Measurements from ENCODE around the gene PAQR6. TPM values are rescaled to one million over a fixed set of nuclear protein-coding genes. Genes with fewer than 3 reads are reported as not detected.
A peak's percentile ranks its signal among the peaks of the same experiment; 100 is the strongest.

PAQR6 gene
- total and polyA plus RNA-seq, 10 of the 15 experiments (the other 5 are each of a cell fraction or from before 2014, with no cell fraction given), result 0.42 to 4.5 (median 1.3) TPM

DNA sequence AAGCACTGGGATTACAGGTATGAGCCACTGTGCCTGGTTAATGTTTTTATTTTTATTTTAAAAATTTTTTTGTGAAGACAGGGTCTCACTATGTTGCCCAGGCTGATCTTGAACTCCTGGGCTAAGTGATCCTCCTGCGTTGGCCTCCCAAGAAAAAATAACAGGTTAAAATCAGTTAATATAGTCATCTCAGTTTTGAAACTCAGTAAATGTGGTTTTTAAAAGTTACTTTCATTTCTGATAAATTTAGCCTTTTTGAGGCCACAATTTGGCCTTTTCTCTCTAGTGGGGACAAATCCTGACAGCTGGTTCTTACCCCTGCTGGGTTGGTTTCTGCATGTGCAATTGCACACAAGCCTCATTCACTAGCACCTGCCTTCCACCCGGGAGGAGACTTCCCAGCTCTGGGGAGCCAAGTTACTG, 21.7 kb downstream of the PAQR6 start (continued):
- TF ChIP-seq, protein P1, sequence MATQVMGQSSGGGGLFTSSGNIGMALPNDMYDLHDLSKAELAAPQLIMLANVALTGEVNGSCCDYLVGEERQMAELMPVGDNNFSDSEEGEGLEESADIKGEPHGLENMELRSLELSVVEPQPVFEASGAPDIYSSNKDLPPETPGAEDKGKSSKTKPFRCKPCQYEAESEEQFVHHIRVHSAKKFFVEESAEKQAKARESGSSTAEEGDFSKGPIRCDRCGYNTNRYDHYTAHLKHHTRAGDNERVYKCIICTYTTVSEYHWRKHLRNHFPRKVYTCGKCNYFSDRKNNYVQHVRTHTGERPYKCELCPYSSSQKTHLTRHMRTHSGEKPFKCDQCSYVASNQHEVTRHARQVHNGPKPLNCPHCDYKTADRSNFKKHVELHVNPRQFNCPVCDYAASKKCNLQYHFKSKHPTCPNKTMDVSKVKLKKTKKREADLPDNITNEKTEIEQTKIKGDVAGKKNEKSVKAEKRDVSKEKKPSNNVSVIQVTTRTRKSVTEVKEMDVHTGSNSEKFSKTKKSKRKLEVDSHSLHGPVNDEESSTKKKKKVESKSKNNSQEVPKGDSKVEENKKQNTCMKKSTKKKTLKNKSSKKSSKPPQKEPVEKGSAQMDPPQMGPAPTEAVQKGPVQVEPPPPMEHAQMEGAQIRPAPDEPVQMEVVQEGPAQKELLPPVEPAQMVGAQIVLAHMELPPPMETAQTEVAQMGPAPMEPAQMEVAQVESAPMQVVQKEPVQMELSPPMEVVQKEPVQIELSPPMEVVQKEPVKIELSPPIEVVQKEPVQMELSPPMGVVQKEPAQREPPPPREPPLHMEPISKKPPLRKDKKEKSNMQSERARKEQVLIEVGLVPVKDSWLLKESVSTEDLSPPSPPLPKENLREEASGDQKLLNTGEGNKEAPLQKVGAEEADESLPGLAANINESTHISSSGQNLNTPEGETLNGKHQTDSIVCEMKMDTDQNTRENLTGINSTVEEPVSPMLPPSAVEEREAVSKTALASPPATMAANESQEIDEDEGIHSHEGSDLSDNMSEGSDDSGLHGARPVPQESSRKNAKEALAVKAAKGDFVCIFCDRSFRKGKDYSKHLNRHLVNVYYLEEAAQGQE (IDR thresholded peaks at IDR 0.05; ENCODE audit: low read depth, low read length), result no peak
- no peak for TF ChIP-seq ZNF274 (IDR thresholded peaks at IDR 0.05; ENCODE audit: insufficient read depth, insufficient read length)
- peak; percentile 78; the same call in 1 of the 2 replicates for TF ChIP-seq PML (IDR thresholded peaks at IDR 0.05; ENCODE audit: low read length)
- TF ChIP-seq, protein P2, sequence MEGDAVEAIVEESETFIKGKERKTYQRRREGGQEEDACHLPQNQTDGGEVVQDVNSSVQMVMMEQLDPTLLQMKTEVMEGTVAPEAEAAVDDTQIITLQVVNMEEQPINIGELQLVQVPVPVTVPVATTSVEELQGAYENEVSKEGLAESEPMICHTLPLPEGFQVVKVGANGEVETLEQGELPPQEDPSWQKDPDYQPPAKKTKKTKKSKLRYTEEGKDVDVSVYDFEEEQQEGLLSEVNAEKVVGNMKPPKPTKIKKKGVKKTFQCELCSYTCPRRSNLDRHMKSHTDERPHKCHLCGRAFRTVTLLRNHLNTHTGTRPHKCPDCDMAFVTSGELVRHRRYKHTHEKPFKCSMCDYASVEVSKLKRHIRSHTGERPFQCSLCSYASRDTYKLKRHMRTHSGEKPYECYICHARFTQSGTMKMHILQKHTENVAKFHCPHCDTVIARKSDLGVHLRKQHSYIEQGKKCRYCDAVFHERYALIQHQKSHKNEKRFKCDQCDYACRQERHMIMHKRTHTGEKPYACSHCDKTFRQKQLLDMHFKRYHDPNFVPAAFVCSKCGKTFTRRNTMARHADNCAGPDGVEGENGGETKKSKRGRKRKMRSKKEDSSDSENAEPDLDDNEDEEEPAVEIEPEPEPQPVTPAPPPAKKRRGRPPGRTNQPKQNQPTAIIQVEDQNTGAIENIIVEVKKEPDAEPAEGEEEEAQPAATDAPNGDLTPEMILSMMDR (IDR thresholded peaks at IDR 0.05 in 2 of 3, conservative IDR thresholded peaks at IDR 0.05 in 1 of 3; ENCODE audit: control insufficient read depth in 2 of 3, extremely low read depth in 1 of 3, insufficient read depth in 1 of 3, low read depth in 3 of 3, low read length in 3 of 3), result no peak
- TF ChIP-seq GABPA (IDR thresholded peaks at IDR 0.05; ENCODE audit: low read depth), result peak; percentile 38; the same call in 1 of the 2 replicates
- peak; percentile 75; the same call in 1 of the 2 replicates for TF ChIP-seq CBX5 (IDR thresholded peaks at IDR 0.05; ENCODE audit: low read depth)
- TF ChIP-seq, protein P3, sequence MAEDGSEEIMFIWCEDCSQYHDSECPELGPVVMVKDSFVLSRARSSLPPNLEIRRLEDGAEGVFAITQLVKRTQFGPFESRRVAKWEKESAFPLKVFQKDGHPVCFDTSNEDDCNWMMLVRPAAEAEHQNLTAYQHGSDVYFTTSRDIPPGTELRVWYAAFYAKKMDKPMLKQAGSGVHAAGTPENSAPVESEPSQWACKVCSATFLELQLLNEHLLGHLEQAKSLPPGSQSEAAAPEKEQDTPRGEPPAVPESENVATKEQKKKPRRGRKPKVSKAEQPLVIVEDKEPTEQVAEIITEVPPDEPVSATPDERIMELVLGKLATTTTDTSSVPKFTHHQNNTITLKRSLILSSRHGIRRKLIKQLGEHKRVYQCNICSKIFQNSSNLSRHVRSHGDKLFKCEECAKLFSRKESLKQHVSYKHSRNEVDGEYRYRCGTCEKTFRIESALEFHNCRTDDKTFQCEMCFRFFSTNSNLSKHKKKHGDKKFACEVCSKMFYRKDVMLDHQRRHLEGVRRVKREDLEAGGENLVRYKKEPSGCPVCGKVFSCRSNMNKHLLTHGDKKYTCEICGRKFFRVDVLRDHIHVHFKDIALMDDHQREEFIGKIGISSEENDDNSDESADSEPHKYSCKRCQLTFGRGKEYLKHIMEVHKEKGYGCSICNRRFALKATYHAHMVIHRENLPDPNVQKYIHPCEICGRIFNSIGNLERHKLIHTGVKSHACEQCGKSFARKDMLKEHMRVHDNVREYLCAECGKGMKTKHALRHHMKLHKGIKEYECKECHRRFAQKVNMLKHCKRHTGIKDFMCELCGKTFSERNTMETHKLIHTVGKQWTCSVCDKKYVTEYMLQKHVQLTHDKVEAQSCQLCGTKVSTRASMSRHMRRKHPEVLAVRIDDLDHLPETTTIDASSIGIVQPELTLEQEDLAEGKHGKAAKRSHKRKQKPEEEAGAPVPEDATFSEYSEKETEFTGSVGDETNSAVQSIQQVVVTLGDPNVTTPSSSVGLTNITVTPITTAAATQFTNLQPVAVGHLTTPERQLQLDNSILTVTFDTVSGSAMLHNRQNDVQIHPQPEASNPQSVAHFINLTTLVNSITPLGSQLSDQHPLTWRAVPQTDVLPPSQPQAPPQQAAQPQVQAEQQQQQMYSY (CRISPR knock-in tag; IDR thresholded peaks at IDR 0.05), result no peak
- 0 out of 4 replicates have a peak, but pooled peaks of 1 of the 2 experiments have one; percentile 52 for TF ChIP-seq CEBPB (IDR thresholded peaks at IDR 0.05; ENCODE audit: borderline replicate concordance in 1 of 2, low read depth in 2 of 2, low read length in 2 of 2)
- TF ChIP-seq MEF2A (IDR thresholded peaks at IDR 0.05; ENCODE audit: insufficient read depth, low read depth, low read length), result peak; percentile 98
- TF ChIP-seq SREBF2 (IDR thresholded peaks at IDR 0.05; ENCODE audit: low read length), result no peak
- TF ChIP-seq, protein P4, sequence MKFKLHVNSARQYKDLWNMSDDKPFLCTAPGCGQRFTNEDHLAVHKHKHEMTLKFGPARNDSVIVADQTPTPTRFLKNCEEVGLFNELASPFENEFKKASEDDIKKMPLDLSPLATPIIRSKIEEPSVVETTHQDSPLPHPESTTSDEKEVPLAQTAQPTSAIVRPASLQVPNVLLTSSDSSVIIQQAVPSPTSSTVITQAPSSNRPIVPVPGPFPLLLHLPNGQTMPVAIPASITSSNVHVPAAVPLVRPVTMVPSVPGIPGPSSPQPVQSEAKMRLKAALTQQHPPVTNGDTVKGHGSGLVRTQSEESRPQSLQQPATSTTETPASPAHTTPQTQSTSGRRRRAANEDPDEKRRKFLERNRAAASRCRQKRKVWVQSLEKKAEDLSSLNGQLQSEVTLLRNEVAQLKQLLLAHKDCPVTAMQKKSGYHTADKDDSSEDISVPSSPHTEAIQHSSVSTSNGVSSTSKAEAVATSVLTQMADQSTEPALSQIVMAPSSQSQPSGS (IDR thresholded peaks at IDR 0.05; ENCODE audit: low read length), result peak; percentile 88
- no peak for TF ChIP-seq ZNF622 (IDR thresholded peaks at IDR 0.05)
- TF ChIP-seq, protein P5, sequence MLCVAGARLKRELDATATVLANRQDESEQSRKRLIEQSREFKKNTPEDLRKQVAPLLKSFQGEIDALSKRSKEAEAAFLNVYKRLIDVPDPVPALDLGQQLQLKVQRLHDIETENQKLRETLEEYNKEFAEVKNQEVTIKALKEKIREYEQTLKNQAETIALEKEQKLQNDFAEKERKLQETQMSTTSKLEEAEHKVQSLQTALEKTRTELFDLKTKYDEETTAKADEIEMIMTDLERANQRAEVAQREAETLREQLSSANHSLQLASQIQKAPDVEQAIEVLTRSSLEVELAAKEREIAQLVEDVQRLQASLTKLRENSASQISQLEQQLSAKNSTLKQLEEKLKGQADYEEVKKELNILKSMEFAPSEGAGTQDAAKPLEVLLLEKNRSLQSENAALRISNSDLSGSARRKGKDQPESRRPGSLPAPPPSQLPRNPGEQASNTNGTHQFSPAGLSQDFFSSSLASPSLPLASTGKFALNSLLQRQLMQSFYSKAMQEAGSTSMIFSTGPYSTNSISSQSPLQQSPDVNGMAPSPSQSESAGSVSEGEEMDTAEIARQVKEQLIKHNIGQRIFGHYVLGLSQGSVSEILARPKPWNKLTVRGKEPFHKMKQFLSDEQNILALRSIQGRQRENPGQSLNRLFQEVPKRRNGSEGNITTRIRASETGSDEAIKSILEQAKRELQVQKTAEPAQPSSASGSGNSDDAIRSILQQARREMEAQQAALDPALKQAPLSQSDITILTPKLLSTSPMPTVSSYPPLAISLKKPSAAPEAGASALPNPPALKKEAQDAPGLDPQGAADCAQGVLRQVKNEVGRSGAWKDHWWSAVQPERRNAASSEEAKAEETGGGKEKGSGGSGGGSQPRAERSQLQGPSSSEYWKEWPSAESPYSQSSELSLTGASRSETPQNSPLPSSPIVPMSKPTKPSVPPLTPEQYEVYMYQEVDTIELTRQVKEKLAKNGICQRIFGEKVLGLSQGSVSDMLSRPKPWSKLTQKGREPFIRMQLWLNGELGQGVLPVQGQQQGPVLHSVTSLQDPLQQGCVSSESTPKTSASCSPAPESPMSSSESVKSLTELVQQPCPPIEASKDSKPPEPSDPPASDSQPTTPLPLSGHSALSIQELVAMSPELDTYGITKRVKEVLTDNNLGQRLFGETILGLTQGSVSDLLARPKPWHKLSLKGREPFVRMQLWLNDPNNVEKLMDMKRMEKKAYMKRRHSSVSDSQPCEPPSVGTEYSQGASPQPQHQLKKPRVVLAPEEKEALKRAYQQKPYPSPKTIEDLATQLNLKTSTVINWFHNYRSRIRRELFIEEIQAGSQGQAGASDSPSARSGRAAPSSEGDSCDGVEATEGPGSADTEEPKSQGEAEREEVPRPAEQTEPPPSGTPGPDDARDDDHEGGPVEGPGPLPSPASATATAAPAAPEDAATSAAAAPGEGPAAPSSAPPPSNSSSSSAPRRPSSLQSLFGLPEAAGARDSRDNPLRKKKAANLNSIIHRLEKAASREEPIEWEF (IDR thresholded peaks at IDR 0.05; ENCODE audit: insufficient replicate concordance, low read depth, low read length), result no peak

Data from GM12878 (cell line).